HCT116 (cell line): Measurements from ENCODE around the gene ADGRB3.

Source experiments
- POLR2A ChIP-seq: IDR thresholded peaks from 2 replicates; pipeline ENCODE4 v1.7.0; 2011; ENCODE audit warnings: borderline replicate concordance; ENCODE audit not compliant: insufficient read depth, insufficient read length; ENCODE audit errors: extremely low read depth
- POLR2AphosphoS5 ChIP-seq: IDR thresholded peaks from 2 replicates; pipeline ENCODE4 v1.6.1; 2011; ENCODE audit warnings: mild to moderate bottlenecking, low read depth, low read length, moderate library complexity
- SP1 ChIP-seq: IDR thresholded peaks from 2 replicates; pipeline ENCODE4 v1.6.1; 2012; ENCODE audit warnings: low read depth
- TCF7L2 ChIP-seq: IDR thresholded peaks from 2 replicates; pipeline ENCODE4 v1.7.0; 2011; ENCODE audit warnings: borderline replicate concordance, inconsistent platforms; ENCODE audit not compliant: insufficient read depth, insufficient read length; ENCODE audit errors: extremely low read depth
- TF ChIP-seq, protein P1 (sequence below): IDR thresholded peaks from 2 replicates; pipeline ENCODE4 v1.6.1; 2012; ENCODE audit warnings: low read depth
- TF ChIP-seq, protein P2 (sequence below), 3 experiments: fragments of 200-600 bp in 1 of 3; sonication (generic) in 1 of 3; IDR thresholded peaks in 2 of 3; conservative IDR thresholded peaks in 1 of 3; 2 replicates each; pipeline ENCODE4 v1.5.1; 2012 to 2017; ENCODE audit warnings: low read depth in 2 of 3, low read length in 2 of 3, antibody characterized with exemption in 1 of 3, borderline replicate concordance in 1 of 3, control low read depth in 1 of 3, mild to moderate bottlenecking in 1 of 3, mixed read lengths in 1 of 3, mixed run types in 1 of 3, moderate library complexity in 1 of 3; ENCODE audit not compliant: insufficient read depth in 1 of 3

DNA sequence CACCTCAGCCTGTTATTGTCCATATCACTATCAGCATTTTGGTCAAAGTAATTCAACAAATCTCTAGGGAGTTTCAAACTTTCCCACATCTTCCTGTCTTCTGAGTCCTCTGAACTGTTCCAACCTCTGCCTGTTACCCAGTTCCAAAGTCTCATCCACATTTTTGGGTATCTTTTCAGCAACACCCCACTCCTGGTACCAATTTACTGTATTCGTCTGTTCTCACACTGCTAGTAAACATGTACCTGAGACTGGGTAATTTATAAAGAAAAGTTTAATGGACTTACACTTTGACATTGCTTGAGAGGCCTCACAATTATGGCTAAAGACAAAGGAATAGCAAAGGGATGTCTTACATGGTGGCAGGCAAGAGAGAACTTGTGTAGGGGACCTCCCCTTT is 224.2 kb downstream of the ADGRB3 start:
- no peak for TF ChIP-seq POLR2A
- TF ChIP-seq POLR2AphosphoS5 = no peak
- TF ChIP-seq, protein P1, sequence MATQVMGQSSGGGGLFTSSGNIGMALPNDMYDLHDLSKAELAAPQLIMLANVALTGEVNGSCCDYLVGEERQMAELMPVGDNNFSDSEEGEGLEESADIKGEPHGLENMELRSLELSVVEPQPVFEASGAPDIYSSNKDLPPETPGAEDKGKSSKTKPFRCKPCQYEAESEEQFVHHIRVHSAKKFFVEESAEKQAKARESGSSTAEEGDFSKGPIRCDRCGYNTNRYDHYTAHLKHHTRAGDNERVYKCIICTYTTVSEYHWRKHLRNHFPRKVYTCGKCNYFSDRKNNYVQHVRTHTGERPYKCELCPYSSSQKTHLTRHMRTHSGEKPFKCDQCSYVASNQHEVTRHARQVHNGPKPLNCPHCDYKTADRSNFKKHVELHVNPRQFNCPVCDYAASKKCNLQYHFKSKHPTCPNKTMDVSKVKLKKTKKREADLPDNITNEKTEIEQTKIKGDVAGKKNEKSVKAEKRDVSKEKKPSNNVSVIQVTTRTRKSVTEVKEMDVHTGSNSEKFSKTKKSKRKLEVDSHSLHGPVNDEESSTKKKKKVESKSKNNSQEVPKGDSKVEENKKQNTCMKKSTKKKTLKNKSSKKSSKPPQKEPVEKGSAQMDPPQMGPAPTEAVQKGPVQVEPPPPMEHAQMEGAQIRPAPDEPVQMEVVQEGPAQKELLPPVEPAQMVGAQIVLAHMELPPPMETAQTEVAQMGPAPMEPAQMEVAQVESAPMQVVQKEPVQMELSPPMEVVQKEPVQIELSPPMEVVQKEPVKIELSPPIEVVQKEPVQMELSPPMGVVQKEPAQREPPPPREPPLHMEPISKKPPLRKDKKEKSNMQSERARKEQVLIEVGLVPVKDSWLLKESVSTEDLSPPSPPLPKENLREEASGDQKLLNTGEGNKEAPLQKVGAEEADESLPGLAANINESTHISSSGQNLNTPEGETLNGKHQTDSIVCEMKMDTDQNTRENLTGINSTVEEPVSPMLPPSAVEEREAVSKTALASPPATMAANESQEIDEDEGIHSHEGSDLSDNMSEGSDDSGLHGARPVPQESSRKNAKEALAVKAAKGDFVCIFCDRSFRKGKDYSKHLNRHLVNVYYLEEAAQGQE = no peak
- TF ChIP-seq, protein P2, sequence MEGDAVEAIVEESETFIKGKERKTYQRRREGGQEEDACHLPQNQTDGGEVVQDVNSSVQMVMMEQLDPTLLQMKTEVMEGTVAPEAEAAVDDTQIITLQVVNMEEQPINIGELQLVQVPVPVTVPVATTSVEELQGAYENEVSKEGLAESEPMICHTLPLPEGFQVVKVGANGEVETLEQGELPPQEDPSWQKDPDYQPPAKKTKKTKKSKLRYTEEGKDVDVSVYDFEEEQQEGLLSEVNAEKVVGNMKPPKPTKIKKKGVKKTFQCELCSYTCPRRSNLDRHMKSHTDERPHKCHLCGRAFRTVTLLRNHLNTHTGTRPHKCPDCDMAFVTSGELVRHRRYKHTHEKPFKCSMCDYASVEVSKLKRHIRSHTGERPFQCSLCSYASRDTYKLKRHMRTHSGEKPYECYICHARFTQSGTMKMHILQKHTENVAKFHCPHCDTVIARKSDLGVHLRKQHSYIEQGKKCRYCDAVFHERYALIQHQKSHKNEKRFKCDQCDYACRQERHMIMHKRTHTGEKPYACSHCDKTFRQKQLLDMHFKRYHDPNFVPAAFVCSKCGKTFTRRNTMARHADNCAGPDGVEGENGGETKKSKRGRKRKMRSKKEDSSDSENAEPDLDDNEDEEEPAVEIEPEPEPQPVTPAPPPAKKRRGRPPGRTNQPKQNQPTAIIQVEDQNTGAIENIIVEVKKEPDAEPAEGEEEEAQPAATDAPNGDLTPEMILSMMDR (IDR thresholded peaks at IDR 0.05 in 2 of 3, conservative IDR thresholded peaks at IDR 0.05 in 1 of 3; ENCODE audit: borderline replicate concordance in 1 of 3, insufficient read depth in 1 of 3, low read depth in 2 of 3, low read length in 2 of 3) = no peak
- no peak for TF ChIP-seq SP1
- TF ChIP-seq TCF7L2 = no peak
